Gastroesophageal sphincter (tissue), 3 donors: ENCODE data around the gene NEU4.

Experiments
- CTCF ChIP-seq, 4 experiments: fragments of 200-600 bp in 2 of 4; fragments of 450-650 bp in 2 of 4; sonication (generic) in 1 of 4; IDR thresholded peaks; one replicate each; pipeline ENCODE4 v1.5.1; 2017 to 2019; ENCODE audit warnings: antibody characterized with exemption in 4 of 4, mild to moderate bottlenecking in 2 of 4, moderate library complexity in 2 of 4
- EP300 ChIP-seq: sonication (generic); formaldehyde crosslinking; IDR thresholded peaks from one replicate; pipeline ENCODE4 v1.6.1; 2017; ENCODE audit warnings: antibody characterized with exemption, mild to moderate bottlenecking
- POLR2A ChIP-seq, 2 donors: fragments of 450-650 bp; IDR thresholded peaks; one replicate each; pipeline ENCODE4 v1.6.1; 2017; ENCODE audit warnings: antibody characterized with exemption in 2 of 2, mild to moderate bottlenecking in 2 of 2, moderate library complexity in 1 of 2

GRCh38 chr2:241775223-241776177, 33.5 kb upstream of the NEU4 start:
- TF ChIP-seq CTCF (IDR thresholded peaks at IDR 0.05), result no peak
- no peak for TF ChIP-seq EP300
- no peak for TF ChIP-seq POLR2A (IDR thresholded peaks at IDR 0.05)
